Measurements from ENCODE around the gene PLCH1.

DNA sequence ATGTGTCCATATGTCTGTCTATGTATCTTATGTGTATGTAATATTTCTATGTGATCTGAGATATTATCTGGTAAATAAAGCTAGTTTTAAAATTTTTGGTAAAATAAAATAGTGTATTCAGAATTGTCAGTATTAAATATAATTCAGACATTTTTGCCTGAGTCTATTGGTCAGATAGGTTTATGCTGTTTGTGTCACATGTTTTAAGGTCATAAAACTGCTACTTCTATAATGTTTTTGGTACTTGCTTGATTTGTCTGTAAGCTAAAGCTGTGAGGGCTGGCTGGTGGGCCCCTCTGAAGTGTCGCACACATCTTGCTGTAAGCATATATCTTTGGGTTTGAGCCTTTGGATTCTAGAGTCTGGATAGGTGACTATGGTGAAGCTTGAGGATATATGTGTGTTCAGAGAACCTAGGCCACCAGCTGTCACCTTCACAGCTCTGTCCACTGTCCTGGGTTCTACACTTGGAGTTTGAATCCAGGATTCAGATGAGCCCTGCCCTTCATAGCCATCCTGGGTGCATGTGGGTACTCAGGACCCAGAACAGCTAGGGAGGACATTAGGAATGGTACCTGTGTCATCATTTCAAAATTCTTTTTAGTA lies 379.6 kb downstream of the PLCH1 start:
- TF ChIP-seq EZH2phosphoT487 (IDR thresholded peaks at IDR 0.05; ENCODE audit: low read depth) = no peak
- TF ChIP-seq, protein P1, sequence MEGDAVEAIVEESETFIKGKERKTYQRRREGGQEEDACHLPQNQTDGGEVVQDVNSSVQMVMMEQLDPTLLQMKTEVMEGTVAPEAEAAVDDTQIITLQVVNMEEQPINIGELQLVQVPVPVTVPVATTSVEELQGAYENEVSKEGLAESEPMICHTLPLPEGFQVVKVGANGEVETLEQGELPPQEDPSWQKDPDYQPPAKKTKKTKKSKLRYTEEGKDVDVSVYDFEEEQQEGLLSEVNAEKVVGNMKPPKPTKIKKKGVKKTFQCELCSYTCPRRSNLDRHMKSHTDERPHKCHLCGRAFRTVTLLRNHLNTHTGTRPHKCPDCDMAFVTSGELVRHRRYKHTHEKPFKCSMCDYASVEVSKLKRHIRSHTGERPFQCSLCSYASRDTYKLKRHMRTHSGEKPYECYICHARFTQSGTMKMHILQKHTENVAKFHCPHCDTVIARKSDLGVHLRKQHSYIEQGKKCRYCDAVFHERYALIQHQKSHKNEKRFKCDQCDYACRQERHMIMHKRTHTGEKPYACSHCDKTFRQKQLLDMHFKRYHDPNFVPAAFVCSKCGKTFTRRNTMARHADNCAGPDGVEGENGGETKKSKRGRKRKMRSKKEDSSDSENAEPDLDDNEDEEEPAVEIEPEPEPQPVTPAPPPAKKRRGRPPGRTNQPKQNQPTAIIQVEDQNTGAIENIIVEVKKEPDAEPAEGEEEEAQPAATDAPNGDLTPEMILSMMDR (IDR thresholded peaks at IDR 0.05; ENCODE audit: low read depth, low read length) = no peak
